Measurements from ENCODE around the gene ZNF317. TPM values are rescaled to one million over a fixed set of nuclear protein-coding genes. Genes with fewer than 3 reads are reported as not detected.
A peak's percentile ranks its signal among the peaks of the same experiment; 100 is the strongest.

ZNF317 gene
- total and polyA plus RNA-seq, 2 donors, result 14.0 to 17.0 TPM

DNA sequence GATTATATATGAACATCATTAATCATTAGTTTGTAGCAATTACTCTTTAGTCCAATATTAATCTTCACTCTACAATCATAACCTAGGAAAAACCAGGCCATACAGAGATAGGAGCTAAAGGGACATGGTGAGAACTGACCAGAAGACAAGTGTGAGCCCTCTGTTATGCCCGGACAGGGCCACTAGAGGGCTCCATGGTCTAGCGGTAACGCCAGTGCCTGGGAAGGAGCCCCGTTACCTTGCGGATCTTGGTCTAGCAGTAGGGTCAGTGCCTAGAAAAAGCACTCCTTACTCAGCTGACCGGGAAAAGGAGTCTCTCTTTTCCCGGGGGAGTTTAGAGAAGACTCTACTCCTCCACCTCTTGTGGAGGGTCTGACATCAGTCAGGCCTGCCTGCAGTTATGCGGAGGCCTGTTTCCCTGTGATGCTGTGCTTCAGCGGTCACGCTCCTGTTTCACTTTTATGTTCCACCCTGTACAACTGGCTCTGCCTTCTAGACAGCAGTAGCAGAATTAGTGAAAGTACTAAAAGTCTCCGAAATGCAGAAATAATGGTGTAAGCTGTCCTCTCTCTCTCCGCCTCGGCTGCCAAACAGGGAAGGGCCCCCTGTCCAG lies 65.4 kb downstream of the ZNF317 start:
- Histone ChIP-seq H3K27ac (ENCODE audit: low read depth) (no peak overlapping the region), H3K36me3 (ENCODE audit: insufficient read depth) (no peaks in the 10 kb centered on the region), H3K4me1 (ENCODE audit: insufficient read depth) (no peaks in the 10 kb centered on the region), H3K4me3 (ENCODE audit: low read depth, low read length) (no peak overlapping the region)
- peak; percentile 31 for DNase-seq (ENCODE audit: extremely low spot score)
- WGBS, result 26% methylated on average over 13 of the region's 13 CpGs

Other genes starting within 250 kb of the ZNF317 start
- under 0.01 TPM for gene MUC16, start 130.0 kb upstream of the ZNF317 start, total RNA-seq
- not detected for gene MUC16, start 130.0 kb upstream of the ZNF317 start, polyA plus RNA-seq
- gene OR1M1, start 53.3 kb upstream of the ZNF317 start, total RNA-seq, result not detected
- not detected for gene OR1M1, start 53.3 kb upstream of the ZNF317 start, polyA plus RNA-seq
- gene OR7G2, start 32.9 kb upstream of the ZNF317 start, total RNA-seq, result not detected
- gene OR7G2, start 32.9 kb upstream of the ZNF317 start, polyA plus RNA-seq, result not detected
- not detected for gene OR7G1, start 24.6 kb upstream of the ZNF317 start, total RNA-seq
- not detected for gene OR7G1, start 24.6 kb upstream of the ZNF317 start, polyA plus RNA-seq
- not detected for gene OR7G3, start 13.4 kb upstream of the ZNF317 start, total RNA-seq
- not detected for gene OR7G3, start 13.4 kb upstream of the ZNF317 start, polyA plus RNA-seq
- gene OR7D2, start 38.6 kb downstream of the ZNF317 start, total RNA-seq, result not detected
- 0.03 TPM for gene OR7D2, start 38.6 kb downstream of the ZNF317 start, polyA plus RNA-seq
- not detected for gene OR7D4, start 79.2 kb downstream of the ZNF317 start, total RNA-seq
- not detected for gene OR7D4, start 79.2 kb downstream of the ZNF317 start, polyA plus RNA-seq
- not detected for gene OR7E24, start 110.5 kb downstream of the ZNF317 start, total RNA-seq
- gene OR7E24, start 110.5 kb downstream of the ZNF317 start, polyA plus RNA-seq, result not detected
- 15.2 TPM for gene ZNF699, start 169.4 kb downstream of the ZNF317 start, total RNA-seq
- 5.3 TPM for gene ZNF699, start 169.4 kb downstream of the ZNF317 start, polyA plus RNA-seq
- gene ZNF559, start 183.8 kb downstream of the ZNF317 start, total RNA-seq, result 64.5 TPM
- gene ZNF559, start 183.8 kb downstream of the ZNF317 start, polyA plus RNA-seq, result 20.8 TPM
- gene ZNF177, start 222.6 kb downstream of the ZNF317 start, total RNA-seq, result 8.6 TPM
- 3.2 TPM for gene ZNF177, start 222.6 kb downstream of the ZNF317 start, polyA plus RNA-seq